NCI-H446 (cell line): ENCODE results near the gene CPNE5.

Experiments
- DNase-seq, 2 experiments: peaks; one replicate each; lab custom pipeline; 2025; lab: John Stamatoyannopoulos, UW

Gene CPNE5

DNA sequence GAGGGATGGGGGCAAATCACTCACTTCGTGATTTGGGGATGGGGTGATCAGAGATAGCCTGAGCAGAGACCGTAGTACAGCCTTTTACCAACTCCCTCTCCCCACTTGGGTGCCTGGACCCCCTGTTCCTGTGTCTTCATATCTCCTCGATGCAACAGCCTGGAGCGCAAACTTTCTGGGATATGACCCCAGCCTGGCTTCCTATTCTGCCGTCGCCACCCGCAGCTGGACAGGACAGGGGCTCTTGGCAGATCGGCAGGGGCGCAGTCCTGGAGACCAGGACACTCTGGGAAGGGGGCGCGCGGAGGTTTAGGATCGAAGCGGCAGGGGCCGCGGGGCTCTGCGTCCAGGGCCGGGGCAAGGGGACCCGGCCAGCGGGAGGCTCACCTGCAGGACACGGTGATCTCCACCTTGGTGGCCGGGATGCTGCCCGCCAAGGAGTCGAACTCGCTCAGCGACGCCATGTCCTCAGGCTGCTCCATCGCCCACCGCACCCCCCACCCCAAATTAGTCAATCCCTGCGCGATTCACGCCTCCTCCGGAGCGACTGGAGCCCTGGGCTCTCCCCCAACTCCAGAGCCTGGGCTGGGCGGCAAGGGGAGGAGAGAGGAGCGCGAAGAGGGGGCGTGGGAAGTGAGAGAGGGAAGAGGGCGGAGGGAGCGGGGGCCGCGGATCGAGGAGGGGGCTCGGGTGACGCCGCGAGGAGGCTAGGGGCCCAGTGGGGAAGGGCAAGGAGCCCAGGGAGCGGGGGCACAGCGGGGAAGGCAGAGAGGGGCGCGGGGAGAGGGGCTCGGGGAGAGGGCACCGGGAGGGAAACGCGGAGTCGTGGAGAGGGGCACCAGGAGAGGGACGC, at the start of gene CPNE5:
Gene CPNE5, minus strand, starts transcription at position 549 of the 853 bp plus-strand sequence. Its CDS starts 67 bp downstream, at position 482.
- DNase-seq: no peak

- no peak for DNase-seq
These were observed 48.9 kb upstream of the CPNE5 start for GRCh38 chr6:36888115-36888643.

GRCh38 chr6:36886950-36887618, 47.8 kb upstream of the CPNE5 start:
- no peak for DNase-seq

DNA sequence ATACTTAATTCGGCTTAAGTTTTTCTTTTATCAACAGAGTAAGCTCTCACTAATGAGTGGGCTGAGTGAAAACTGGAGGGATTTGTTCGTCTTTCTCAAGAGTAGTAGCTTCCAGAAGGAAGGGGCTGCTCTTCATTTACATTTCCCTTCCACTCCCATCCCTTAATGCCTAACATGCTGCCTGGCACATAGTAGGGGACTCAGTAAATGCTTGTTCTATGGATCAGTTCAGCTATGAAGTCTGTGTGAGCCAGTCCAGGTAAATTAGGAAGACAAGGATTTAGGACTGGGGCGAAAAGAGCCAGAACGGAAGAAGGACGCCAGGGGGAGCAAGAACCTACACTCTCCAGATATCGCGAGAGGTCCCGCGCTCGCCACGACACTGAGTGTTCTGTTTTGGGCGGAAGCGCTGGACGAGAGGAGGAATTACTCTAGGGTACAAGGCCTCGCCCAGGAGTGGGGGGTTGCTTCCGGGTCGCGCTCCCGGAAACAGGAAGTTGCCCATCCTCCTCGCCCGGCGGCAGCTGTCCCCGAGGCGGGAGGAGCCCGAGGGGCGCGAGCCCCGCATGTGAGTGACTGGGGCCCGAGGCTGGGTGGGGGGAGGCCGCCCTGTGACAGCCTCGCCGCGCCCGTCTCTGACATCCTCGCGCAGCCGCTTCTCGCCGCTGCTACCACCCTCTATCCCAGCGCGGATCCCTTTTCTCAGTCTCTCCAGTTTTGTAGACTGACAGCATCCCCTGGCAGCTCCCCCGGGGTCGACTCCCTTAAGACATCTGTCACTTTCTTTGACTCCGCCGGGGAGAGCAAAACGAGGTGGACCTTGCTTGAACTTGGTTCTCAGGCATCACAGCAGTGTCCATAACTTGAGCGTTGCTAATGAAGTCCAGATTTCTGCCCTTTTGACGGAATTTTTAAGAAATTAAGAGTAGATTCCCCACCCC, 46.5 kb upstream of the CPNE5 start, which contains the start of gene C6orf89:
Gene C6orf89, plus strand, starts transcription at position 492 of the 941 bp plus-strand sequence. CDS start 13,493 bp downstream, outside the sequence.
- peak; percentile 96 to 99 for DNase-seq

- no peak for DNase-seq
These were observed 45.4 kb upstream of the CPNE5 start for GRCh38 chr6:36884610-36885009.

- DNase-seq: no peak
These were observed 36.0 kb upstream of the CPNE5 start for GRCh38 chr6:36875250-36875633.

- DNase-seq: peak; percentile 92 to 96
These were observed 35.4 kb upstream of the CPNE5 start, which contains the start of gene PPIL1 for GRCh38 chr6:36874443-36875249. Gene PPIL1, minus strand, starts transcription at chr6:36874803. Its CDS starts 31 bp downstream, at chr6:36874772.

DNA sequence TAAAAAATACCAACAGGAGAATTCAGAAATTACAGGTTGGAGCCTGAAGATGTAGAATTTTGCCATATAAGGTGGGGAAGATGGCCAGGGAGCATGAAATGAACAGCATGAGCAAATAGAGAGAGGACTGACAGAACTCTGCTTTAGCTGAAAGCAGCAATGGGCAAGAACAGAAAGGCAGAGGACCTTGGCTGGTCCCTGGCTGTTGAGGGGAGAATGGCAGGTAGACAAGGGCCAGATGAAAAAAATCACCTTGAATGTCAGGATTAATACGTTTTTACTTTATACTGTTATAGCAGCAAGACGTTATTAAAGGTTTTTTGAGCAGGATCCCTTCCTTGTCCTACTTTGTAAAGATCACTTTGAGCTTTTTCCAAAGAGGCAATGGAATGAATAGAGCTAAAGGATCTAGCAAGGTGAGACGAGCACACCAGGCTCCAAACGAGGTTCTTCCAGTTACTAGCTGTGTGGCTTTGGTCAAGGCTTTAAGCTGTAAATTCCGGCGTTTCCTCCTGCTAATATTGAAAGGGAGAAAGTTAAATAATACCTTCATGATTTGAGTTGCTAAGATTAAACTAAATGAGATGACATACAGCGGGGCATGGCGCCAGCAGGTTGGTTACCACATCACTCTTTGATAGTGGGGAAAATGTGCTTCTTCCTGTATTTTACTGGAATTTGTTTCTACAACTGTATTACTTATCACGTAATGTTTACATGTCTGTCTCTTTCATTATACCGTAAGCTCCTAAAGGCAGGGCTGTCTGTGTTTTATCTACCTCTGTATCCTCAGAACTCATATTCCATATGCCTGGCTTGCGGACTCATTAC, 34.6 kb upstream of the CPNE5 start:
- no peak for DNase-seq

GRCh38 chr6:36873115-36873514, 33.9 kb upstream of the CPNE5 start:
- no peak for DNase-seq

DNA sequence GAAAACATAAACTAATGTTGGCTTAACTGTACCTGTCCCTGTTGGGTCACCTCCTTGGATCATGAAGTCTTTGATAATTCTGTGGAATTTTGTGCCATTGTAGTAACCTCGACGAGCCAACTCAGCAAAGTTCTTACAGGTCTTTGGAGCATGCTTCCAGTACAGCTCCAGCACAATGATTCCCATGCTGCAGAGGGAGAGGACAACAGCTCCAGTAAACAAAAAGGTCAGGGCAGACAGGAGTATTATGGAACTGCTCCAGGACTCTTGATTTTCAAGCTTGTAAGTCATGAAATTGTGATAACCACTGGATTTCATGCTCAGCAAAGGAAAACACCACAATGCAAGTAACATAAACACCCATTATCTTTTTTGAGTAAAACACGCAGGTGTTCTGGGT, 32.4 kb upstream of the CPNE5 start:
- DNase-seq: no peak

DNA sequence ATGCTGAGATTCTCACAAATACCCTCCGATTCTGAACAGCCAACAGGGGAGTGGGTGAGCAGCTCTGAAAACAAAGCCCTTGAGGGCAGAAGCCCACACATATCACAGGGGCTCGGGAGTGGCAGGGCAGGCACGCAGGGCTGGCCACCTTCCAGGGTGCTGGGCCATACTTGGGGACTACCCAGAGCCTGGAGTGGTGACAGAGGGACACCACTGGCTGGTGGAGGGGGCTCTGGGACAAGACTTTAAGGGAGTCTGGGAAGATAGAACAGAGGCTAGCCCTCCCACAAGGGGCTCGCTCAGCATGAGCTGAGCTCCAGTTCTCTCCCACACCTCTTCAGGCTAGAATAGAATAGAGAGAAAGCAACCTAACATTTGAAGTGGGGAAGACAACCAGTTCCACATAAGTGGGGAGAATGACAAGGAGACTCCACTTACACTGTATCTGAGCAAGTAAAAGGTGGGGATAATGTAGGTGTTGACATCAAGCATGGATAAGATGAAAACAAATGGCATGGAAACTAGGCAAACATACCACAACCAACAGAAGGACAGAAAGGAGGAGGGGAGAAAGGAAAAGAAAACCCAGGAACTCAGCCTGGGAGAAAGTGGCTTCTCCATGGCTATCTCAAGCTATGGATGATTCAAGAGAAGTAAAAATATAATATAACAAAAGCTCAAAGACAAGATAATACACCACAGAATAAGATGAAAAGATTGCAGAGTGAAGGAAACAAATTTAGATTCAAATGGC, 28.4 kb upstream of the CPNE5 start:
- no peak for DNase-seq

DNA sequence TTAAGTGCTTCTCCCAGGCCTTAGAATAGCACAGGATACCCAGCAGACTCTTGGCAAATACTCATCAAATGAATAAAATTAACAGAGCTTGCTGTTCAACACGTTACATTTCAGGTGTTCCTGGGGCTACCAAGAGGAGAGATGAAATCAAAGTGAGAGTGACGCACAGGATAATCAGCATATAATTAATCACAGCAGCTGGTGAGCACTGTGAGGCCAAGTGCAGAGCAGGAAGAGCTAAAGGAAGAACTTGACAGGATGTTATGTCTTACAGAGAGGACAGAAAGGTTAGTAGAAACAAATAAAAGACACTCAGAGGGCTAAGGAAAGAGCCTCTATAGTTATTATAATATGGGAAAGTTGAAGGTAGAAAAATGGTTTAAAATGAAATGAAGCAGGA, 26.6 kb upstream of the CPNE5 start:
- DNase-seq: no peak

- DNase-seq: no peak
These were observed 24.7 kb upstream of the CPNE5 start for GRCh38 chr6:36863670-36864540.

- no peak for DNase-seq
These were observed 23.7 kb upstream of the CPNE5 start for GRCh38 chr6:36862848-36863382.

DNA sequence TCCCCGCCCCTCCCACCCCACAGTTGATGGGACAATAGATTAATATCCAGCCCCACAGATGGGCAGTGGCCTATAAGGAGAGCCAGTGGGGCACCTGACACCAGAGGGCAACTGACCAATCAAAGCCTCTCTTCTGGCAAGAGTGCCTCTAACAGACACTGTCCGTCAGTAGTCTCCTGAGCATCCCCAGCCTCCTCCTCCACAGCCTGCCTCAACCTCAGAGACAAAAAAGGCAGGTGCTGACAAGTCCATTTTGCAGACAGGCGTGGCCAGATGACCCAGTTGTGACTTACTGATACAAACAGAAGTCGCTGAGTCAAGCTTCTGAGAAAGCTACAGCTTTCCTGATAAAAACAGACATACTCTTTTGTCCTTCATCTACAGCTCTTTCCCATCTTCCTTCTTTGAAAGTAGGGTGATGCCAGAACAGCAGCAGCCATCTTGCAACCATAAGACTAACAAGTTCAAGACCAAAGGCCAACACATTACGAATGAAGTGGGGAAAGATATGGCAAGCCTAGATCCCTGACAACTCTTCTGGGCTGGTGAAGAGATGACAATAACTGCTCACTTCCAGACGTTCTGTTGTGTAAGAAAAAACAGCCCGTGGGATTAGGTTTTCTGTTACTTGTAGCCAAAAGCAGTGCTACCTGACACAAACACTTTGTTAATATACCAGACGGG, 23.1 kb upstream of the CPNE5 start:
- DNase-seq: no peak

DNA sequence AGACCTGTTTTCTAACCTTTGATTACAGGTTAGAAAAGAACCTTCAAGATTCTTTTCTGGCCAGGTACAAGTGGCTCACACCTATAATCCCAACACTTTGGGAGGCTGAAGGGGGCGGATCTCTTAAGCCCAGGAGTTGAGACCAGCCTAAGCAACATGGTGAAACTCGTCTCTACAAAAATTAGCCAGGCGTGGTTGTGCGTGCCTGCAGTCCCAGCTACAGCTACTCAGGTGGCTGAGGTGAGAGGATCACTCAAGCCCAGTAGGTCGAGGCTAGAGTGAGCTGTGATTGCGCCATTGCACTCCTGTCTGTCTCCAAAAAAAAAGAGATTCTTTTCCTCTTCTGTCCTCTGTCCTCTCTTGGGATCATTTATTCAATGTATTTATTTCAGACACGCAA, 20.9 kb upstream of the CPNE5 start:
- DNase-seq: no peak

GRCh38 chr6:36858407-36858981, 19.2 kb upstream of the CPNE5 start:
- peak in 1 of 2 experiments; percentile 13 for DNase-seq
